H1 (cell line): Measurements from ENCODE around the gene CPNE5. TPM values are rescaled to one million over a fixed set of nuclear protein-coding genes. Genes with fewer than 3 reads are reported as not detected.

Experiments used
- ATF3 ChIP-seq: IDR thresholded peaks from 2 replicates; pipeline ENCODE4 v1.6.1; 2011; ENCODE audit warnings: low read depth, mild to moderate bottlenecking, low read length; ENCODE audit not compliant: insufficient read depth
- FOSL1 ChIP-seq: IDR thresholded peaks from 2 replicates; pipeline ENCODE4 v1.6.1; 2011; ENCODE audit warnings: mild to moderate bottlenecking, low read depth, low read length, moderate library complexity; ENCODE audit not compliant: insufficient read depth
- polyA plus RNA-seq, 7 experiments: library from polyadenylated mRNA; depleted of rRNA in 3 of 7; stranded (reverse) in 5 of 7; unstranded in 2 of 7; fragments of >200 nt in 5 of 7; fragments of 200-250 nt in 2 of 7; gene quantifications; 1 replicate in 5 of 7; 2 replicates in 1 of 7; 4 replicates in 1 of 7; pipeline versions ENCODE4 v1.2.1 to v1.2.3, GENCODE V29; 2011 to 2013; ENCODE audit warnings: missing spikeins in 2 of 7, mixed read lengths in 2 of 7
- total RNA-seq: library from RNA; stranded (reverse); fragmentation: NEBNext Ultra II Directional; extraction: Animal tissue kit (Norgen Biotek cat#: 25700); gene quantifications from 2 replicates; pipeline ENCODE4 v1.2.1, GENCODE V29; 2021

CPNE5 gene
- total and polyA plus RNA-seq, 2 of the 8 experiments (the other 6 are each of a cell fraction or from before 2014, with no cell fraction given) = 0.88 to 1.8 TPM

GRCh38 chr6:36757206-36757605, 82.0 kb downstream of the CPNE5 start (continued):
- TF ChIP-seq FOSL1 = no peak
- TF ChIP-seq ATF3 = no peak
- TF ChIP-seq, all 59 proteins: peak for 0
